B cell (primary cell): Measurements from ENCODE around the gene MAST2.

ENCODE experiments used
- EZH2 ChIP-seq: IDR thresholded peaks from 2 replicates; pipeline ENCODE4 v1.6.1; 2012; ENCODE audit warnings: borderline replicate concordance, low read depth, mild to moderate bottlenecking, moderate library complexity, low read length; ENCODE audit not compliant: insufficient read depth, poor library complexity, severe bottlenecking
- TF ChIP-seq, protein P1 (sequence below): fragments of 200-600 bp; IDR thresholded peaks from one replicate; pipeline ENCODE4 v1.8.0; 2022; ENCODE audit warnings: antibody characterized with exemption, mild to moderate bottlenecking

DNA sequence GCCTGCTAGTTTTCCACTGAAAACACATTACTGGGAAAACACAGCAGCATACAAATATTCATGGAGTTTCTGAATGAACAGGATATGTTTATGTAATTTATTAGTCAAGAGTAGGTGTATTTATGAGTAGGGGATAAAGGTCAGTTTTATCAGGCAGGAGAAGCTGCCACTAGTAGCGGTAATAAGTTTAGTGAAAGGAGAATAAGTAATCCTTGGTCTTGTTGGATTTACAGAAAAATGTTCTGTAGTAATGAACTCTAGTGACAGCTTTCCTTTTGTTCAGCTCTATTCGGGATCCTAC is 1.2 kb downstream of the MAST2 start:
- TF ChIP-seq, protein P1, sequence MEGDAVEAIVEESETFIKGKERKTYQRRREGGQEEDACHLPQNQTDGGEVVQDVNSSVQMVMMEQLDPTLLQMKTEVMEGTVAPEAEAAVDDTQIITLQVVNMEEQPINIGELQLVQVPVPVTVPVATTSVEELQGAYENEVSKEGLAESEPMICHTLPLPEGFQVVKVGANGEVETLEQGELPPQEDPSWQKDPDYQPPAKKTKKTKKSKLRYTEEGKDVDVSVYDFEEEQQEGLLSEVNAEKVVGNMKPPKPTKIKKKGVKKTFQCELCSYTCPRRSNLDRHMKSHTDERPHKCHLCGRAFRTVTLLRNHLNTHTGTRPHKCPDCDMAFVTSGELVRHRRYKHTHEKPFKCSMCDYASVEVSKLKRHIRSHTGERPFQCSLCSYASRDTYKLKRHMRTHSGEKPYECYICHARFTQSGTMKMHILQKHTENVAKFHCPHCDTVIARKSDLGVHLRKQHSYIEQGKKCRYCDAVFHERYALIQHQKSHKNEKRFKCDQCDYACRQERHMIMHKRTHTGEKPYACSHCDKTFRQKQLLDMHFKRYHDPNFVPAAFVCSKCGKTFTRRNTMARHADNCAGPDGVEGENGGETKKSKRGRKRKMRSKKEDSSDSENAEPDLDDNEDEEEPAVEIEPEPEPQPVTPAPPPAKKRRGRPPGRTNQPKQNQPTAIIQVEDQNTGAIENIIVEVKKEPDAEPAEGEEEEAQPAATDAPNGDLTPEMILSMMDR, result no peak
- TF ChIP-seq EZH2, result no peak
